OCI-LY7 (cell line): ENCODE results near the gene KRIT1. TPM values are rescaled to one million over a fixed set of nuclear protein-coding genes. Genes with fewer than 3 reads are reported as not detected.

Experiments
- microRNA-seq: library from miRNA; unstranded; fragments of <30 nt; microRNA quantifications from one replicate; pipeline ENCODE4 v1.2.0, GENCODE V29; 2022; ENCODE audit warnings: borderline replicate concordance
- small RNA-seq: library from RNA; depleted of rRNA; stranded (forward); fragments of <200 nt; gene quantifications from one replicate; pipeline ENCODE3, GENCODE V24; 2014
- total RNA-seq, 2 experiments: library from RNA; depleted of rRNA in 1 of 2; stranded (reverse); fragments of >200 nt in 1 of 2; shearing (Covaris generic) in 1 of 2; gene quantifications; 2 replicates each; pipeline ENCODE4 v1.2.3, GENCODE V29; 2014 to 2022

KRIT1 gene
- total RNA-seq, 2 experiments from 2014 or later, result 44.8 to 50.0 TPM

Small RNA genes within 50 kb of the gene (microRNA-seq; reads per million reads assigned to microRNA genes)
- not detected for gene MIR1285-1

Small RNA genes within 50 kb of the gene (small RNA-seq; reads per million reads assigned to genes)
- gene MIR1285-1, result not detected
- not detected for gene RF00019

Other genes starting within 250 kb of the KRIT1 start
- gene CYP51A1, start 111.4 kb downstream of the KRIT1 start, total RNA-seq (2014; rRNA removed; shearing (Covaris generic)), result 51.7 and 53.4 TPM in 2 replicates
- gene CYP51A1, start 111.4 kb downstream of the KRIT1 start, total RNA-seq (2022), result 75.3 and 84.0 TPM in 2 replicates
- 0.28 TPM in 1 of 2 replicates, not detected in the other for gene LRRD1, start 66.8 kb downstream of the KRIT1 start, total RNA-seq (2014; rRNA removed; shearing (Covaris generic))
- gene LRRD1, start 66.8 kb downstream of the KRIT1 start, total RNA-seq (2022), result 0.13 and 0.42 TPM in 2 replicates
- 15.4 and 25.3 TPM in 2 replicates for gene ANKIB1, start 60 bp upstream of the KRIT1 start, total RNA-seq (2014; rRNA removed; shearing (Covaris generic))
- gene ANKIB1, start 60 bp upstream of the KRIT1 start, total RNA-seq (2022), result 42.3 and 51.6 TPM in 2 replicates
- gene GATAD1, start 201.6 kb upstream of the KRIT1 start, total RNA-seq (2014; rRNA removed; shearing (Covaris generic)), result 15.5 and 19.6 TPM in 2 replicates
- 37.9 and 47.3 TPM in 2 replicates for gene GATAD1, start 201.6 kb upstream of the KRIT1 start, total RNA-seq (2022)
- gene ERVW-1, start 232.0 kb upstream of the KRIT1 start, total RNA-seq (2014; rRNA removed; shearing (Covaris generic)), result not detected in 2 replicates
- not detected in 2 replicates for gene ERVW-1, start 232.0 kb upstream of the KRIT1 start, total RNA-seq (2022)